Measurements from ENCODE around the gene IFRD2. TPM values are rescaled to one million over a fixed set of nuclear protein-coding genes. Genes with fewer than 3 reads are reported as not detected.

IFRD2 gene
- total and polyA plus RNA-seq, 10 donors = 40.2 to 76.7 (median 56.3) TPM

- Histone ChIP-seq H3K36me3 (peaks cover 0 to 8% (median 0%) of the 10 kb centered on the region in 6 donors), H3K4me1 (peaks cover 44 to 89% (median 70%) of the 10 kb centered on the region in 6 donors), H3K27me3 (replicated peaks in 1 of 7) (no peaks in the 10 kb centered on the region), H3K9me3 (no peaks in the 10 kb centered on the region), H3K4me3 (peak overlapping the region; percentile 55 to 86 (median 70)), H3K27ac (peak overlapping the region; percentile 92 to 99 (median 98))
- no peak for TF ChIP-seq CTCF (IDR thresholded peaks at IDR 0.05 in 8 of 11, conservative IDR thresholded peaks at IDR 0.05 in 3 of 11)
- TF ChIP-seq POLR2A (IDR thresholded peaks at IDR 0.05) = no peak
- no peak for TF ChIP-seq POLR2AphosphoS5 (IDR thresholded peaks at IDR 0.05)
- intact Hi-C loops (cut with DNase I; ENCODE audit: low total_unique reads) = no loop called here
- 9 to 19% (median 12%) methylated on average over 9 of the region's 9 CpGs for WGBS, 5 donors
- DNase-seq = no peak
Observed at GRCh38 chr3:50340147-50340447, 47.9 kb upstream of the IFRD2 start.

GRCh38 chr3:50339485-50340146, 47.4 kb upstream of the IFRD2 start:
- no peak for TF ChIP-seq CTCF (IDR thresholded peaks at IDR 0.05 in 8 of 11, conservative IDR thresholded peaks at IDR 0.05 in 3 of 11)
- DNase-seq = peak; percentile 79
- Histone ChIP-seq H3K27ac (peak overlapping the region; percentile 92 to 99 (median 98)), H3K9me3 (no peaks in the 10 kb centered on the region), H3K36me3 (peaks cover 0 to 11% (median 0%) of the 10 kb centered on the region in 6 donors), H3K4me3 (peak overlapping the region; percentile 55 to 86 (median 70)), H3K27me3 (replicated peaks in 1 of 7) (no peaks in the 10 kb centered on the region), H3K4me1 (peaks cover 48 to 89% (median 72%) of the 10 kb centered on the region in 6 donors)
- intact Hi-C loops (cut with DNase I; ENCODE audit: low total_unique reads) = no loop called here
- 39 to 61% (median 56%) methylated on average over 12 to 14 of the region's 14 CpGs for WGBS, 5 donors

- intact Hi-C loops (cut with DNase I; ENCODE audit: low total_unique reads) = no loop called here
- no peak for DNase-seq
- Histone ChIP-seq H3K27ac (peak overlapping the region; percentile 92 to 99 (median 98)), H3K9me3 (no peaks in the 10 kb centered on the region), H3K27me3 (replicated peaks in 1 of 7) (no peaks in the 10 kb centered on the region), H3K36me3 (peaks cover 0 to 18% (median 0%) of the 10 kb centered on the region in 6 donors), H3K4me1 (peaks cover 55 to 95% (median 79%) of the 10 kb centered on the region in 6 donors), H3K4me3 (peak overlapping the region in 7 of 8 donors; percentile 55 to 86 (median 74))
- TF ChIP-seq POLR2A (IDR thresholded peaks at IDR 0.05) (no peak), CTCF (IDR thresholded peaks at IDR 0.05 in 8 of 11, conservative IDR thresholded peaks at IDR 0.05 in 3 of 11) (peak in 3 of 11 experiments; percentile 11 to 29 (median 16))
- WGBS, 5 donors = 31 to 48% (median 32%) methylated on average over 5 of the region's 5 CpGs
Observed at GRCh38 chr3:50338965-50339364, 46.7 kb upstream of the IFRD2 start.

GRCh38 chr3:50337175-50337861, 45.1 kb upstream of the IFRD2 start:
- Histone ChIP-seq H3K4me1 (peaks cover 65 to 97% (median 91%) of the 10 kb centered on the region in 6 donors), H3K36me3 (peaks cover 0 to 33% (median 5%) of the 10 kb centered on the region in 6 donors), H3K27me3 (replicated peaks in 1 of 7) (no peaks in the 10 kb centered on the region), H3K9me3 (no peaks in the 10 kb centered on the region), H3K4me3 (peak overlapping the region; percentile 54 to 86 (median 70)), H3K27ac (peak overlapping the region; percentile 92 to 99 (median 98))
- intact Hi-C loops (cut with DNase I; ENCODE audit: low total_unique reads) = no loop called here
- DNase-seq = peak; percentile 99
- TF ChIP-seq POLR2A (IDR thresholded peaks at IDR 0.05) (peak; percentile 30 to 83 (median 76)), POLR2AphosphoS5 (IDR thresholded peaks at IDR 0.05) (peak; percentile 97 to 99 (median 99)), CTCF (IDR thresholded peaks at IDR 0.05 in 8 of 11, conservative IDR thresholded peaks at IDR 0.05 in 3 of 11) (peak in 1 of 11 experiments; percentile 7)
- 0% methylated on average over 42 to 79 of the region's 79 CpGs for WGBS, 5 donors

Data from spleen (tissue), 11 donors.